Glomerular visceral epithelial cell (primary cell): ENCODE results near the gene NOS1.
"Not testable (repeated sequence)": the region's sequence is repeated elsewhere in the genome, so short reads cannot be mapped to it uniquely, and the experiment has no call there.

ENCODE experiments used
- DNase-seq: peaks from one replicate; pipeline ENCODE4 v3.0.0-alpha.2; 2016; ENCODE audit errors: extremely low spot score

NOS1 gene

DNA sequence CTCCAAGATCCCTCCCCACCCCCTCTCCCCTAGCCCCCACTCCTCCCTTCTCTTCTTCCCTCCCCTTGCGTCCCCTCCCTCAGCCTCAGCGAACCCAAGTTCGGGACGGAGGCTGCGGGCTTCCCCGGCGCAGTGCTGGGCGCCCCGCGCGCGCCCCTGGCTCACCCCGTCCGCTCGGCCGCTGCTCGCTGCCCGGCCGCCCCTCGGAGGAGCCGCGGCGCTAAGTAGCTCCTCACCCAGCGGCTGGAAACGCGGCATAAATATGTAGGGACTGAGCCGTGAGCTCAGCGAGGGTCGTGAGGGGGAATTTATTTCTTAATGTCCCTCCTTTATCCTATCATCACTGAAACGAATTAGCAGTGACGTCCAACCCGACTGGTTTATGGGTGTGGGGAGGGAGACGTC, at the start of gene NOS1:
Gene NOS1, minus strand, starts transcription at position 280 of the 405 bp plus-strand sequence. CDS start 30,557 bp downstream, outside the sequence.
- no peak for DNase-seq

GRCh38 chr12:117409286-117409685, 47.9 kb upstream of the NOS1 start:
- no peak for DNase-seq

DNA sequence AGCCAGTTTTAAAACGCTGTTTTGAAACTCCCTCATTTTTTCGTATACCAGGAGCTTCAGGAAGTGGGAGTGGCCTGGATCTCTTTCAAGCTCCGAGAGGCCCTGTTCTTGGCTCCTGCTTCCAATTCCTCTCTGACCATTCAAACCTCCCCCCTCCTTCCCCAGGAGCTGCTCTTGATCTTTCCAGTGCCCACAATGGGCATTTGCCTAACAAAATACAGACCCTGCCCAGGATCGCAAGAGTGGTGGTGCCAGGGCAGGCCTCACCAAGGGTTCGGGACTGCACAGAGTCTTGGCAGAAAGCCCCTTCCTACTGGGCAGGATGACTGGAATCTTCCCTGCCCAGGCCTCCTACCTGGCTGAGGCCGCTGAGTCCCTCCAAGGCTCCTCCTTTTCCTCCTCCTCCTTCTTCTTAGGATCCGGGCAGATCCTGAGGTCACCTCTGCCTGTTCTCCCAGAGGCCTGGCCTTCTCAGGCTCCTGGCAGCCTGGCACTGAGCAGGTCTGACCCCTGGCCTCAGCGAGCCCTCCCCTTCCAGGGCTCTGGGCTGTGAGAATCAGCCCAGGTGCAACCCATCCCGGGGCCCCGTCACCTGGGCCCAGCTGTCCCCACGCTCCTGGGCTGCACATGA, 46.9 kb upstream of the NOS1 start:
- DNase-seq = peak; percentile 23

DNA sequence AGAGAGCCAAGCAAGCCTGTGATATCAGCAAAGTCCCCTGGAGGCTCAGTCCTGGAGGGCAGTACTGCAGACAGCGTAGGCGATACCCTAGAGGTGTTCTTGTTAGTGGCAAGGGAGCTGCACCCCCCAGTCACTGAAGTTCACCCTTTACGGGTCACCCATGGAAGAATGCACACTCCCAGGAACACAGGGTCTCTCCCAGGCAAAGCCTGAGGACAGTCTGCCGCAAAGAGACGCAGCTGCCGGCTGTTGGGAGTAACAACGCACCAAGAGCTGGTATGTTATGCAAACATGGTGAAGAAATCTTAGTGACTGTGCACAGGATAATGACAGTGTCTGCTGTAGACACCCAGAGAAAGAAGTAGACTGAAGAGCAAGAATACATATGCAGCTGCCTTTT, 43.5 kb upstream of the NOS1 start:
- no peak for DNase-seq

- DNase-seq = no peak
Measured at GRCh38 chr12:117404203-117404853, 42.9 kb upstream of the NOS1 start.

GRCh38 chr12:117403586-117404139, 42.2 kb upstream of the NOS1 start:
- DNase-seq = no peak

- DNase-seq = no peak
Measured at GRCh38 chr12:117402363-117402762, 40.9 kb upstream of the NOS1 start.

GRCh38 chr12:117400912-117401311, 39.5 kb upstream of the NOS1 start:
- DNase-seq = no peak

DNA sequence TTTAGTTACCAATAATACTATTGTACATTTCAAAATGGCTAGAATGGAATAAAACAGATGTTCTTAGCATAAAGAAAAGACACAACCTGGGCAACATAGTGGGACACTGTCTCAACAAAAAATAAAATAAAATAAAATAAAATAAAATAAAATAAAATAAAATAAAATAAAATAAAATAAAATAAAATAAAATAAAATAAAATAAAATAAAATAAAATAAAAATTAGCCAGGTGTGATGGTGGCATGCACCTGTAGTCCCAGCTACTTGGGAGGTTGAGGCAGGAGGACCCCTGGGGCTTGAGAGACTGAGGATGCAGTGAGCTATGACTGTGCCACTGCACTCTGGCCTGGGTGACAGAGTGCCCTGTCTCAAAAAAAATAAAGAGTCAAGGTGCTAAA, 37.1 kb upstream of the NOS1 start:
- not testable (repeated sequence) for DNase-seq

DNA sequence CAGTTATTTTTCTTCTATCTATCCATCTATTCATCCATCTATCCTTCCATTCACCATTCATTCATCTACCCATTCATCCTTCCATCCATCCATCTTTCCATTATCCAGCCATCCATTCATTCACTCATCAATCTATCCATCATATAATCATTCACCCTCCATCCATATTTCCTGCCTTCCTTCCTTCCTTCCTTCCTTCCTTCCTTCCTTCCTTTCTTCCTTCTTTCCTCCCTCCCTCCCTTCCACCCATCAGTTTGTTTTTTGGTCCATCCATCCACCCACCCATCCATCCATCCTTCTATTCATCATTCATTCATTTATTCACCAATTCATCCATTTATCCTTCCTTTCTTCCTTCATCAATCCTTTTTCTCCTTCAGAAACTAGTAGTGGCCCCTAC, 34.3 kb upstream of the NOS1 start:
- no peak for DNase-seq

DNA sequence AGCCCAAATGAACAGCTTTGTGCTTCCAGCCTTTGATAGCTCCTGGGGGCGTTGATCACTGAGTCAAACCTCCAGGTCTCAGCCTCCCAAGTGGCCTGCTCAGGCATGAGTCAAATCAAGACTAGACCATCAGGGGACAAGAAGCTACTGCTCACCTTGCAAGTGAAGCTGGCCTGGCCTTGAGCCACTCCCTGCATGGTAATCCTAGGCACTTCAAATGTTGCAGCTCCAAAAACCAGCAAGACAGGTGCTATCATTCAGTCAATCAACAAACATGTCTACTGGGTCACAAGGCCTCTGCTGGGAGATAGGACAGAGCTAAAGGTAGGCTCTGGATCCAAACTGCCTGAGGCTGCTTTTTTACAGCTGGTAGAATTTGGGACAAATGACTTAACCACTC, 33.1 kb upstream of the NOS1 start:
- DNase-seq = no peak

DNA sequence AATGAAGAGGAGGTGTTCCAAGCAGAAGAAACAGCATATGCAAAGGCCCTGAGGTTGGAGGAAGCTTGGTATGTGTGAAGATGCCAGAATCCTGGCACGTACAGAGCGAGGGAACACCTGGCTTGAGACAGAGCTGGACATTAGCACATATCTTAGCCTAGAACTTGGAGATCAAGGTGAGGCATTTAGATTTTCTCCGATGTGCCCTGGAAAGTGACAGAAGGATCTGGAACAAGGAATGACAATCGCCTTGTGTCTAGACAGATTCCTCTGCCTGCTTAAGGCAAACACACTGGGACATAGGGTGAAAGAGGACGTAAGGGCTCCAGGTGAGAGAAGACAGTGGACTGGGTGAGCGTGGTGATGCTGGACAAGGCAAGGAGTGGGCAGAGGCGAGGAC, 32.2 kb upstream of the NOS1 start:
- no peak for DNase-seq

DNA sequence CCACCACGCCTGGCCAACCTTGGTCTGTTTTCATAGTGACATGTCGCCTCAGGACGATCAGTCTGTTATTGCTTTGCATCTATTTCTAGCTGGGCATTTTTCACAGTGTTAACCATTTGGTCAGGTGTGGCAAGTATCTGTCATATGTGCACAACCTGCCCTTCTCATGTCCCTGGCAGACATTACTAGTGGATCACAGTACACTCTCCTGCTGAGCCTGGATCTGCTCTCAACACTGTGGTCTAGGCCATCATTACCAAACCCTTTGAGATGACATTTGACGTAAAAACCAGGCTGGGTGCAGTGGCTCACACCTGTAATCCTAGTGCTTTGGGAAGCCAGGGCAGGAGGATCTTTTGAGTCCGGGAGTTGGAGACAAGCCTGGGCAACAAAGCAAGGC, 29.4 kb upstream of the NOS1 start:
- no peak for DNase-seq

DNA sequence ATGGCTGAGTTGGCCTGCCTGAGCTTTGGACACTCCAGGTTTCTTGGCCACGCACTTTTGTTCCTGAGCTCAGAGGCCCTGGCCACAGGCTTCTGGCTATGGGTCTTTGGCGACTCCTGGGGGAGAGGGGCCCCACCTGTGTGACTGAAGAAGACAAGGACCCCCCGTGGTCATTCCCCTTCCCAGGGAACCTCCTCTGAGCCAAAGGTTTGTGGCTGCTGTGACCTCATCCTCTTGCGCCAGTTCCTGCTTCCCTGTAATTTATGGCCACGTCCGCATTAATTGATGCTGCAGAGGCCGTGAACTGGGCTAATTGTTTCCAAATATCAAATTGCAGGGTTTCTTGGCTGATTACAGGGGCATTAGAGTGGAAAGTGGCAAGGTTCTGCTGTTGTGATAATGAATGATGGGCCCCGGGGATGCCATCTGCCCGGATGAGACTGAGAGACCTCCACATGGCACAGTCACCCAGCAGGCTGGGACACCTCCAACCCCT, 27.6 kb upstream of the NOS1 start:
- no peak for DNase-seq

DNA sequence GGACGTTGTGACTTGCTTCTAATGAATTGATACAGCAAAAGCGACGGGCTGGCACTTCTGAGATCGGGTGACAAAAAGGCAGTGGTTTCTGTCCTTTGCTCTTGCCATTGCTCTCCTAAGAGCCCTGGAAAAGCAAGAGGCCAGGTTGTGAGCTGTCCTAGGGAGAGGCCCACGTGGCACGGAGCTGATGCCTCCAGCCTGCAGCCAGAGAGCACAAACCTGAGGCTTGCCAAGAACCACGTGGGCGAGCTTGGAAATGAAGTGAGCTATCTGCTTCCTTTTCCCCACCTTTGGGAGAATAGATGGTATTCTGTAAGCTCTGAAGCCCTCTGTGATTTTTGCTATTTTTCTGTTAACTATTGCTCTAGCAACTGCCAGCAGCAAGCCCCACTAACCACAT, 26.4 kb upstream of the NOS1 start:
- DNase-seq = no peak

DNA sequence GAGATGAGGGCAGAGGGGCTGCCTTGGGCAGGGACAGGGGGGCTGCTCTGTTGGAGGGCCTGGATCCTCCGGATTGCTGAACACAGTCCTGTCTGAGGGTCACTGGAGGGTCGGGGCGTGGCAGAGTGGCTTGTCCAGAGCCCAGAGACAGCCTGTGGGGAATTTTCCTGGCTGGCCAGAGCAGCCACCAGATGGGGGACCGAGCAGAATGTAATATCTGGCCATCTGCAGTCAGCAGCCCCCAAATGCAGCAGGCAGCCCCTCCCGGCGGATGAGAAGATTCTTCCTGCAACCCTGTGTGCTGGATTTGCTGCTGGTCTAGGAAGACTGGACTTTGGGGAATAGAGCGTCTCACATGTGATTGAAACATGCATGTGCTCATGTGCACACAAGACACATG, 23.3 kb upstream of the NOS1 start:
- DNase-seq = no peak

DNA sequence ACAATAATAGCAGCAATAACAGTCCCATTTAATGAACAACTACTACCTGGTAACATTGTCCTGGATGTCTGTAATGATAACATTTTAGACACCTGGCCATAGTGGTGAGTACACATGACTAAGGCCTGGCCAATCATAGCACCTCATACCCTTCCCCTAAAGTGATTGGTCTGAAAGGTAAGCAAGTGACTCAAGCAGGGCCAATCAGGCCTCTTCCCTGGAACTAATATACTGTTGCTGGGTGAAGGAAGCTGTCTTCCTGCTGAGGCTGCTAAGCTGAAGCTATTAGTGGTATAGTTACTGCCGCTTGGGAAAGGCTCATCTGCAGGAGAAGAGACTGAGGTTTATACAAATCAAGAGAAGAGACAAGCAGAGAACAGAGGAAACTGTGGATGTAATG, 18.7 kb upstream of the NOS1 start:
- no peak for DNase-seq

GRCh38 chr12:117377758-117378157, 16.3 kb upstream of the NOS1 start:
- no peak for DNase-seq

GRCh38 chr12:117370588-117370987, 9.2 kb upstream of the NOS1 start:
- no peak for DNase-seq

DNA sequence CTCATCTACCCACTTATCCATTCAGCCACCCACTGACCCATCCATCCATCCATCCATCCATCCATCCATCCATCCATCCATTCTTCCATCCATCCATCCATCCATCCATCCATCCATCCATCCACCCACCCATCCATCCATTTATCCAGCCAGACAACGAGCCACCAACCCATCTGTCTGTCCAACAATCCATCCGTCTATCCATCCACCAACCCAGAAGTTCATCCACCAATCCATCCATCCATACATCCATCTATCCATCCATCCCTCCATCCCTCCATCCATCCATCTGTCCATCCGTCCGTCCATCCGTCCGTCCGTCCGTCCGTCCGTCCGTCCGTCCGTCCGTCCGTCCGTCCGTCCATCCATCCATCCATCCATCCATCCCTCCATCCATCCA, 8.6 kb upstream of the NOS1 start:
- not testable (repeated sequence) for DNase-seq

DNA sequence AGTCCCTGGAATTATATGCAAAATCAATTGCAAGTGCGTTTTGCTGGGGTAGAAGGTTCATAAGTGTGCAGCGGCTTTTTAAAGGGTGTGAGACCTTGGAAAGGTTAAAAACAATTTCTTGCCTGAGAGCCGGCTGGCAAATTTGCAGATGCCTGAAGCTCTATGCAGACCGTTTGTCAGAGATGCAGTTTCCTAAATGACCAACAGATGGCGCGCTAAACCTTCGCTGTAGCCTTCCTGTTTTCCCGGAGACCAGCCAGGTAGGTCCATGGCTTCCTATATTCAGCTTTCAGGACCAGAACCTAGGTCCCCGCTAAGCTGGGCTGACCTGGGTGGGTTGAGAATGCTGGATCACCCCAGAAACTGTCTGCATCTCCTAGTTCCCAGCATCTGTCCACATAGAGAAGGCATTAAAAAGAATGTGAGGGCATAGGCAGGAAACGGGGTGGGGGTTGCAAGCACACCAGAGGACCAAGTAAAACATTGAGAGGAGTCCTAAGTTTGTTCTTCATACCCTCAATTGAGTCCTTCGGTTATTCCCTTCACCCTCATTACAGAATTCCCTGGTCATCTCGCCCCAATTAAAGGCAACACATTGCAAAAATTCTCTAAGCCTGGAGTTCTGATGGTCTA, 5.7 kb upstream of the NOS1 start:
- peak; percentile 74 for DNase-seq

- no peak for DNase-seq
Measured at GRCh38 chr12:117365049-117365616, 3.7 kb upstream of the NOS1 start.
